KG1 (cell line): ENCODE measurements around the gene PBX1.

Source experiments
- DNase-seq: peaks from one replicate; lab custom pipeline; 2025; lab: John Stamatoyannopoulos, UW

Gene PBX1

DNA sequence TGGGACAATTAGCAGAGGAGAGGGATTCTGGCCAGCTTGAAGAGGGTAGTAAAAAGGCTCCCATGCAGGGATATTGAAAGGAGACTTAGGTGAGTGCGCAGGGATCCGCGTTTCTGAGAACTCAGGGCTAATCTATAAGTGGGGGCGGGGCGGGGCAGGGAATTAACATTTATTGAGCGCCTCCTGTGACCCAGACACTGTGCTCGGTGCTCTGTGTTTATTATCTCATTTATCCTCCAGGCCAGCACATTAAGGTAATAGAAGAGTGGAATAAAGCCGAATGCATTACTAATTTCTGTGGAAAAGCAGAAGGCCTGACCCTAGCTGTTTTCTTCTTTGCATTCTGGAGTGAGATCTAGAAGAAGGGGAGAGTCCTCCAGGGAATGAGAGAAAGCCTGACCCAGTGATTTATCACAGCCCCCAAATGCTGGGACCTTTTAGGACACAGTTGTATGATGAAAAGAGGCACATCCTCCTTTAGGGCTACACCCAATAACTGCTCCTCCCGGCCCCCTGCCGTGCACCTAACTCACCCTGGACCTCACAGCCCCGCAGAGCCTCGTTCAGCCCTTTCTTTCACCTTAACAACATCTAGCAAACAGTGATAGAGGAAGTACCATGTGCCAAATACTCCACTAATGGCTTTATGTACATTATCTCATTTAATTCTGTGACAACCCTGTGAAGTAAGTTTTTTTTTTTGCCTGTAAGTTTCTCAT is 317.6 kb downstream of the PBX1 start:
- no peak for DNase-seq

DNA sequence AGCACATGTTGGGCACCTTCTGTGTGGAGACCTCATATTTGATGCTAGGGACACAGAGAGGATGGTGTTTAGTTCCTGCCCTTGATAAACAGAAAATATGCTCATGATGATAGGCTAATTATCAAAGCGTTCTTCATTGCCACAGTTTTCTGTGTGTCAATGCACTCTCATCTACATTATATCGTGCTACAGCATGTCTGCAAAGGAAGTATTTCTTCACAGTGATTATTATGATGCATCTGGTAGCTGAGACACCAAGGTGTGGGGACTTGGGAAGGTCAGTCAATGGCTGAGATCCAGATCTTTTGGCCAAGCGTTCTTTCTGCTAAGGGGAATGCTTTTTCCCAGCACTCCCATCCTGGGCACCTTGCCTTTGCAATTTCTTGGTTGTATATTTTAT is 321.2 kb downstream of the PBX1 start:
- no peak for DNase-seq

DNA sequence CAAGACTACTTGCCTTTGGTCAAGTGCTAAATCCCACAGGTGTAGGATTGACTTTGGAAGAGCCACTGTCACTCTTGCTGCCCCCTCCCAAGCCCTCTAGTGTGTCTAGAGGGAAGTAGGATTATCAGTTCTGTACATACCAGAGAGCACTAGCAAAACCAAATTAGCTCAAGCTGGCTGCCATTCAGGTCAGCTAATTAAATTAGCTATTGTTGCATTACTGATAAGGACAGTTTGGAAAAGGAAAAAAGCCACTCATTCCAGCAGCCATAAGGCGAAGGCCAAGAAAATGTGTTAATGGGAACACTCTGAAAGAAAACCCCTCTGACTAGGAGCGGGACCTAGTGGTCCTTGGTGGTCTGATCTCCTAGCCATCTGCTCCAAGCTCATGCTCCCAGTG is 321.7 kb downstream of the PBX1 start:
- DNase-seq: no peak

DNA sequence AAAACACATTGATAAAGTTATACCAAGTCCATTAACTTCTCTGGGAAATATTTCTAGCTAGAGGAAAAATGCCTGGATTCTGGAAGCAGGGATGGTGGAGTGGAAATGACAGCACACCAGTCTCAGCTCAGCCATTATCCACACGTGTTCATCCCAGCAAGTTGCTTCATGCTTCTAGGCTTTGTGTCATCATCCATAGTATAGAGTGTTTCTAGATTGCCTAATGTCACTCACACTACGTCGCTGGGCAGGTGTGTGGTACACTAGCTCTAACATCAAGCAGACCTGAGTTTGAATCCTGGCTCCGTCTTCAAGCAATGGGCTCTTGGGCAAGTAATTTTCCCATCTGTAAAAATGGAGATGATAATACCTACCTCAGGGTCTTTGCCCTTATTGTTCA is 326.3 kb downstream of the PBX1 start:
- no peak for DNase-seq

DNA sequence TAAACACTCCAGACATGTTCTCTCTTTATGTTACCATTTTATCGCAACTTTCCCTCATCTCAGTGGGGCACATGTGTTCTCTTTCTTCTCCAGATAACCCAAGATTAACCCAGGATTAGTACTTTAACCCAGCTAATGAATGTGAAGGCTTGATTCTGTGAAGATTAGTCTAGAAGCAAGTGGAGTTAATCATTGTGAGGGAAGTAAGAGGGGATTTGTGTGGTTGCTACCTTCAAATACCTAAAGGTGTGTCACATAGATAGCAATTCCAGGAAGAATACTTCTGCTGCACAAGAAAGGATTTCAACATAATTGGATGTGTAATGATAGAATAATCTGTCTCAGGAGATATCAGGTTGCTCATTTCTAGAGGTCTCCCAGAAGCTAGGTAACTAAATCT is 327.1 kb downstream of the PBX1 start:
- no peak for DNase-seq

DNA sequence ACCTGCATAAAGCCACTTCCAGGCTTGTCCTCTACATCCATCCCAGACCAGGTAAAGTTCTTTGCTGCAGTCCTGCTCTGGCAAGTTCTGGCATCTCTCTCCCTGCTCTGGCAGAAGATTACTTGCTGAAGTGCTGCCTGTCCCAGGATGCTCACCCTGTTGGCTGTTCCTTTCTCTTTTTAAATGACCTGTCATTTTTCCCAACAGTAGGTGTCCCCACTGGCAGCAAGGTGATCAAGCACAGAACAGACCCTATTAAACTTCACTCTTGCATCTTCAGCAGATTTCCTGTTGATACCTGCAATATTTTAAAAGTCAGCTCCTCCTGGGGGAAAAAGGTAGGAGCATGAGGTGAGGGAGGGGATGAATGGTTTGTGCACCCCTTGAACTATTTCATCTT is 332.6 kb downstream of the PBX1 start:
- DNase-seq: no peak

DNA sequence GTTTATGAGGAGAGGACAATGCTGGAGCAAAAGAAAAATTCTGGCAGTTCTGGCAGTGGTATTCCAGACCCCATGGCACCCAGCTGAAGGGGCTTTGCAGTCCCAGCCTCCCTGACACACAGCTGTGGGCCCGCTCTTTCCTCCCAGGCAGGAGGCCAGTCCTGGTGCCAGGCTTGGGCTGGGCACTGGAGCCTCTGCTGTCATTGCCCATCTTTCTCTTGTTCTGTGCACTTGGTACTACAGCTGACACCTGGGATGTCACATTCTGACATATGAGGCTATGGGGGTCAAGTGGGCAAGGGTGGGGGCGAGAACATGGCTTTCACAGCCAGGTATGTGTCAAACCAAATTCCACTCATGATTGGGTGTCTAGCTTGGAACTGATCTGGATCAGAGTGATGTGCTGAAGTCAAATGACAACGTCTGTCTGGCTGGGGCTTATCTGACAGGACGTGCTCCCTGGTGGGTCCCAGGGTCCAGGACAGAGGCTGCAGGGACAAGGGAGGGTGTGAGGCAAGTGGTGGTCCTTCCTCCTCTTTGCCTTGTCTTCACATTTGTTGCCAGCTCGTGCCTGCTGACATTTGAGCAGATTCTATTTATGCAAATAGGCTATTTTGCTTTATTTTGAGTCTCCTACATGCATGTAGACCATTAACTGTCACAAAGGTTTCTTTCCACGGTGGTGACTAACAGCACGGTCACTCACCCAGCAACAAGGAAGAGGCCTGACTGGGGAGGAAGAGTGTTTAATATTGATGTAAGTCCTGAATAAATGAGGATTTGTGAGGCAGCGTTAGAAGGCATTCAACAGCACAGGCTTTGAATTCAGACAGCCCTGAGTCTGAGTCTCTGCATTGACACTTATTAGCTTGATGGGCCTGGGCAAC is 336.3 kb downstream of the PBX1 start:
- DNase-seq: no peak

DNA sequence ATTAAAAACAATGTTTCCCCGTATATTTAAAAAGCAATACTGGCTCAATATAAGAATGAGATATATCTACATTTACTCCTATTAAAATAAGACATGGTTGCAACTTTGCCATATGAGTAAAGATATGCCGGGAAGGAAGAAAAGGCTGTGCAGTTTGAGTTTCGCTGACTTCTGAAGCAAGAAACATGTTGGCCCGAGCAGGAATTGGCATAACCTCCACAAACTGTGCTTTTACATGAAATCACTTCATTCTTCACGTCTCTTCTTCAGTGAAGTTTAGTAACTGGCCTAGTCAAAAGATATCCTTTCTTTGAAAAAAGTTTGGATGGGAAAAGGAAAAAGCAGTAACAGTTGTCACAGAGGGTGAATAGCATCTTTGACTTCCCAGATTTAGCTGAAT is 342.0 kb downstream of the PBX1 start:
- no peak for DNase-seq
